Central memory CD4-positive, alpha-beta T cell (primary cell): ENCODE results near the gene TLCD5.
A peak's percentile ranks its signal among the peaks of the same experiment; 100 is the strongest.

Experiments
- DNase-seq: peaks from one replicate; pipeline ENCODE4 v3.0.0; 2022
- total RNA-seq, 3 experiments: gene quantifications; one replicate each; lab custom pipeline; 2026; lab: John Stamatoyannopoulos, UW

TLCD5 gene
- 0 to 0.49 (median 0.16) reads per million in 3 experiments for total RNA-seq

DNA sequence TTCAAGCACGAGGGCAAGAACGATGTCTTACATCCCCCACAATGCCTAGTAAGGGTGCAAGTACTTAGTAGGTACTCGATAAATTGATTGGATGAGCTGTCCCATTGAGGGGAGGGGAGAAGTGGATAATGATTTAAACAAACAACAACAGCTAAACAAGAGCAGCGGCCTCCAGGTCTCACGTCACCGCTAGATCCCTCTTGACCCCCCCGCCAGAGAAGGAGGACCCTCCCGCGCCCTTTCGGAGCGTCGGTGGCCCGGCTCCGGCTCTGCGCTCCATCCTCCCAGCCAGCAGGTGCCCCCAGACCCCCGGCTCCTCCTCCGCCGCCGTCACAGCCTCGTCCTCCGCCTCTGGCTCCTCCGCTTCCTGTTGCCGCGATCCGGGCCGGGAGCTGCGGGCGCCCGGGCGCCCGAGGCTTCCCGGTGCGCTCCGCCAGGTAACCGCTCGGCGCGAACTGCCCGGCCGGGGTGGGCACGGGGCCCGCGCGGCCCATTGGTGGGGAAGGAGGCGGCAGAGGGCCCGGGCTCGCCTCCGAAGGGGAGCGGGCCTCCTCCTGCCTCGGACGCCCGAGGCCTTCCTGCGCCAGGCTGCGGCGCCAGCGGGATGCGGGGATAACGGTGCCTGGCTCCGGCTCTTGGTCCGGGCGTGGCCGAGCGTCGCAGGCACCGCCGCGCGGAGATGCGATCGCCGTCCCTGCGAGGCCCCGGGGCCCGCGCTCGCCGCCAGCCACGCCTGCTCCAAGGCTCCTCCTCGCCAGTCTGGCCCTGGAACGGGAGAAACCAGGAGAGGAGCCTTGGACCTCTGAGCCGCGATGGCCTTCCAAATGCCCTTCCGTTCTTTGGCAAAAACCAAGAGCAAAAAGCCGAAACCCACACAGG is at the start of gene TLCD5:
TSS of gene TLCD5 (plus strand) at position 368 of the 879 bp plus-strand sequence. CDS start 2,143 bp downstream, outside the sequence.
- peak; percentile 20 for DNase-seq

DNA sequence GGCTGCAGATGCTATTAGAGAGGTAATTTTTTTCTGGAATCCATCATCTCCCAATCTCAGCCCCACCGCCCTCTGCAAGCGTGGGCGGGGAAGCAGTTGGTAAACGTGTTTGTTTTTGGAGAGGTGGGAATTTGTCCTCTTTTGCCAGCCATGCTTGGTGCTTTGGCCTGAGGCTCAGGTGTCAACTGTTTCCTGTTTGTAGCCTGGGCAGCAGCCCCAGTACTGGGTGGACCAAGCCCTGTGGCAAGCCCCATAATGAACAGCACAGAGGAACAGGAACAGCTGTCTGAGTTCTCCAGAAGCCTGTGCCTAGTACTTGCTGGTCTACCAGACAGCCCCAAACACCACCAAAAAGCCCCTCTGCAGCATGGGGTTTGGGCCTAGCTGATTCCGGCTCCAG is 45.6 kb upstream of the TLCD5 start:
- DNase-seq, result no peak

DNA sequence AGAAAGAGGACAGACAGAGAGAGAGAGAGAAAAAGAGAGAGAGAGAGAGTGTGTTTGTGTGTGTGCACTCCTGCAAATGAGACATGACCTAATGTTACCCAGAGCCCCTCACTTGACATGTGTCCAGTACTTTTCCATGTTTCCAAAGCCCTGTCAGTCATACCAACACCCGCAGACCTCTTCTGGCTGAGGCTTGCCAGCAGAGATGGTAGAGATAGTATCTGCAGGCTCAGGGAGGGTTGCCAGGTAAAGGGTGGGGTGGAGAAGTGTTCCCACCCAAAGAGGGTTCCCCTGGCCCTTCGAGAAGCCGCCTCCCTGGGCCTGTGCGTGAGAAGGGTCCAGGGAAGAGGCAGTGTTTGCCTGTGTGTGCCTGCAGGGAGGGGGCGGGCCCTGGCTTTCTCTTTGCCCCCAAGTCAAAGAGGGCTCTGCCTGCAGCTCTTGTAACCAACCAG is 44.5 kb upstream of the TLCD5 start:
- DNase-seq, result no peak

DNA sequence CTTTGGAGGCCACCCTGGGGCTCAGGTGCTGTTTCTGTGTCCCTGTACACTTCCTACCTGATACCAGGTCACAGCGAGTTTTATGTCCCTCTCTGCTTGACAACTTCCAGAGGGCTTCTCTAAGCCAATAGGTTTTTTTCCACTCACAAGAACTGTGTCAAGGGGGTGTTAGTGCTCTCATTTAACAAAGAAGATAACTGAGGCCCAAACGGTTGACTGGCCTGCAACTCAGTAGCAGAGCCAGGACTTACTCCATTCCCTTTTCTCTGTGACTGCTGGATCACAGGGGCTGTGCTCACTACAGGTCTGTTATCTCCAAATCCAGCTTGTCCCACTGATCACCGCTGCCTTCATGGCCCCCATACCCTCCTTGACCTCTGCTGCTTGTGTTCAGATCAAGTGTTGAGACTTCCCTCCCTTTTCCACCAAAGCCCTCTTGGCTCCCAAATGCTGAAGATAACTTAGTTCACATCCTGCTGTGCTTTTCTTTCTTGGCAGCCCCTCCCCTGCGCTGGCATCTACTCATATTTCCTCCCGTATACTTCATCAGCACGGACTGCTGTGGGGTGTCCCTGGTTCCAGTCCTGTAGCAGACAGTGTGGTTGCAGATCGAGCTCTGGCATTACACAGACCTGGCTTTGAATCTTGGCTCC is 43.8 kb upstream of the TLCD5 start:
- no peak for DNase-seq

DNA sequence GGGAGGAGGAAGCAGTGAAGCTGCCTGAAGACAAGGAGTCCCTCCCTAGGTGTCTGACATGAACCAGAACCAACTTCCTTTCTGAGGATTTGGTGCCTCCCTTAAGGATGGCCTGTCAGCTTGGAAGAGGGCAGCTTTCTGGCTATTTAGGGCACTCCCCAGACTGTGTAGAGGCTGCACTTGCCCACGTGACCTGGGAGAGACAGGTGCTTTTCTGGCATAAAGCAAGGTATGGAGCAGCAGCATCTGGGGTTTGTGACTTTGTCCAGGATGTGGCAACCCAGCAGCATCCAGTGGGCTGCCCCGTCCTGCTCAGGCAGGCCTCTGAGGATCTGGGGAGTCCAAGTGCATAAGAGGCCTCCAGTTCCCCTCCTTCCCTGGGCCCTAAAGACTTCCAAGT is 42.0 kb upstream of the TLCD5 start:
- no peak for DNase-seq

DNA sequence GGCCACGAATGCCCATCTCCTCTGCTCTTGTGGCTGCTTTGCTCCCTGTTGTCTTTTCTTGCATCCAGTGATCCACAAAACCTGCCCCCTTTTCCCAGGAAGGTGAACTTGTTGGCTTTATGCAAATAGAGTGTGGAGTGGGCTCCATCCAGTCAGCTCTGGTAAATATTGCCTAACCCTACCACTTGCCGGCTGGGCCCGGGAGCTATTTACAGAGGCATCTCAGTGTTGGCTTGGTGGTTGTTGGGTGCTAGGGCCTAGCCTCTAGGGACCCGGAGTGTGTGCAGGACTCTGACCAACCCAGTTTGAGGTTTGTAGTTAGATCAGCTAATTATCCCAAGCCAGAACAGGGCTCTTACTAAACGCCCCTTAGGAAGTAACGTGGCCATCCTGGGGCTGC is 40.8 kb upstream of the TLCD5 start:
- no peak for DNase-seq

DNA sequence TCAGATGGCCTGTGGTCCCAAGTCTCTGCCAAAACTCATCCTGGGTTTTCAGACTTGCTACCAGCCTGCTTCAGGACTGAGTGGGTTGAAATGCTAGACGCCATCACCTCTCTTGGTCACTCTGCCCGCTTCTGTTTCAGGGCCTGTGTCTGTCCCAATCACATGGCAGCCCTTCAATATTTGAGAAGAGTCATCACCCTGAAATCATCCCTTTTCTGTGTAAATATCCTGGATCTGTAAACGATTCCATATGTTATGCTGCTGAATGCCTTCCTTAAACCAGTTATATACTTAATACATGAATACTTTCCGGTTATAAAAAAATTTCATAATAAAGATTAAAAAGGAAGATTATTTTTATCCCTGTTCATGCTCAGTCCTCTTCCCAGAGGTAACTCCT is 39.8 kb upstream of the TLCD5 start:
- no peak for DNase-seq

DNA sequence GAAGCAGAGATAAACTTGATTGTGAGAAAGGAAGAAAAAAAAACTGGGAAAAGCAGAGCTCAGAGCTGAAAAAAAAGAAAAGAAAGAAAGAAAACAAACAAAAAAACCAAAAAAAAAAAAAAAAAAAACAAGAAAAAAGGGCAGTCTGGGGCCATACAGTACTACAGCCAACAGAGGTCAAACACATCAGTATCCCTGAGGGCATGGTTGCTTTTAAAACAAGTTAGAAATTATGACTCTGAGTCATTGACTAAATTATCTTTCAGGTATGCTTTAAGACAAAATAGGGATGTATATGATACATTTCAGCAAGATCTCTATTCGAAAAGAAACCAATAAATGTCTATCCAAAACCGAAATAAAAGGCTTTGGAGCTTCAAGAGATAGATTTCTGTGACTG is 37.1 kb upstream of the TLCD5 start:
- no peak for DNase-seq

DNA sequence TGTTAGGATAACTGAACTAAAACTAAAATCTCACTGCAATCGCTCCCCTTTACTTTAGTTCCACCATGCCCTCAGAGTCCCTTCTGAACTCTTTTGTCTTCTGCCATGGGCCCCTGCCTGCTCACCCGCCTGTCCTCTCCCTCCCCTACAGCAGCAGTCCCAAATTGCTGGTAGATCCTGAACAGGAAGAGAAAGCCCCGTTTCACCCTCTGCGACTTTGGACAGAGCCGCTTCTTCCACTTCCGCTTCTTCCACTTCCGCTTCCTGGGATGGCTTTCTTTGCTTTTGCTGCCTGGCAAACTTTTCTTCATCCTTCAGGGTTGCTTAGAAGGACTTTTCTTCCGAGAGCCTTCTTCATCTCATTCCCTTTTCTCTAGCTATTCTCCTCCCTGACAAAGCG is 35.7 kb upstream of the TLCD5 start:
- no peak for DNase-seq

DNA sequence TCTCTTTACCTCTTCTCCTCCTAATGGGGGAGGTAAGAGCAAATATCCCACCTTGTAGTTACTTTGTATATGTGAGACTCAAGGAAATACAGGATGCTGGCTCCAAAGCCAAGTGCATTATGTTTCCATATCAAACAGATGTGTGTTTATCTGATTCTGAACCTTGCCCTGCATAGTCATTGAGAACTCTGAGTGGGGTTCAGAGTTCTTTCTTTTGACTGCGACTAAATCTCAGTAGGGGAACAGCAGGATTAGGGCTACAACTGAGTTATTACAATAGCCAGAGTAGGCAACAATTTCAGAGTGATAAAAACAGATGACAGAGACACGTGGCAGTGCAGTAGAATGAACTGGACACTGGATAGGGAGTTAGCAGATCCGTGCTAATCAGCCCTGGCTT is 34.1 kb upstream of the TLCD5 start:
- DNase-seq, result no peak

DNA sequence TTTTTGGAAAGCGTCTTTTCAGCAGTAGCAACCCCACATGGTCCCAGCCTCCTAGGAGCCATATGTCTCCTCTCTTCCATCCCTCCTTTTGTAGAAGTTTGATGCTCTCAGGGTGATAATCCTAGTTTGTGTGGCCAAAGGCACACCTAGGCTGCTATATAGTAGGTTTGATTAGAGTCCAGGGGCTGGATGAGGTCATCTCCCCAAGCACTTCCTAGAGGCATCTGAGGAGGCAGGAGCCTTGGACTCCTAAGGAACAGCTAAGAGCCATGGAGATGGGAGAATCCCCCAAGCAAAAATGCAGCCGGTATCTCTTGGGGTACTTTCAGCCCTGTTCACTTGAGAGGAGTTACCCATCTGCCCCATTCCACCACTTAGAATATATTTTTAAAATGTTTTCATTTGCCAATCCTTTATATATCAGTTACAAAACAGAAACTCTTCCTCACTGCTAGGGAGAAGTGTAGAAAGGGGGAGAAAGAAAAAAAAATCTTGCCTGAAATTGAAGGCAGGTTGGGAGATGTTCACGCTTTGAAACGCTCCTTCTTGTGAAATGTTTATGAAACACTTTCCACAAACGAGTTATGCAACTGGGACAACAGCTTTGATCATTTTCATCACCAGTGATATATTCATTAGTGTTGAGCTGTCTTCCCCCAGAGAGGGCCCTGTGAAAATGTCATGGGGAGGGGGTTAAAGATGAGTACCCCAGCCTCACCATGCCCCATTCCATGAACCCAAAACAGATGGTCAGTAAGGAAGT is 31.9 kb upstream of the TLCD5 start:
- no peak for DNase-seq

DNA sequence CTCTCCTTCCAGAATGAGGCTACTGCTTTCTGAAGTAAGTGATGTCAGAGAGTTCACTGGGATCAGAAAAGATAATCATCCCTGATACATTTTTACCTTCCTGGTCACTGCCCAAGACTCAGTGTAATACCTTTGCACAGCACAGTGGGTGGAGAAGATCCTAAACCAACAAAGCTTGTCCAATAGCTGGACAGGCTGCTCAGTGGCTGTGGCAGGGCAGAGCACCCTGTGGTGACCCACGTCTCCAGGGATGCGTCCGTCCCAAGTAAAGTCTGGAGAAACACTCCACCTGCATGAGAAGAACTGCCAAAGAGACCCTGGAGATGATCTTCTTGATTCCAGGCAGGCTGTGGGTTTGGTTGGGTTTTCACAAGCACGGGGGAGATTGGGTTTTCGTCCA is 31.0 kb upstream of the TLCD5 start:
- no peak for DNase-seq

DNA sequence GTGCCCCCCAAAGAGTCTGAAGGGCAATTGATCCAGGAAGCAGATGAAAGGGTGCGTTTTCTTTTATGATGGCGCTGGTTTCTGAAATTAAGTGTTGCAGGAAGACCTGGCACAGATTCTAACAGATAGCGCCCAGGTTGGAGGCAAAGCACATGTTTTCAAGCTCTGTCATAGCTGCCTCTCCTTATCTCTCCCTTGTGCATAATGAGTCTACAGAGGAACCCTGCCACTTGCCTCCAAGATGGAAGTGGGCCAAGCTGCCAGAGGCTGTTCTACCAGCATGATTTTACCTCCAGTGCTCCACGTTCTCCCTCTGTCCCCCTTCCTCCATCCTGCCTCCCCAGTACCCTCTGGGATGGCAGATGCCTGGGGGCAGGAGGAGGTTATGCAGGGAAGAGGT is 30.0 kb upstream of the TLCD5 start:
- no peak for DNase-seq

DNA sequence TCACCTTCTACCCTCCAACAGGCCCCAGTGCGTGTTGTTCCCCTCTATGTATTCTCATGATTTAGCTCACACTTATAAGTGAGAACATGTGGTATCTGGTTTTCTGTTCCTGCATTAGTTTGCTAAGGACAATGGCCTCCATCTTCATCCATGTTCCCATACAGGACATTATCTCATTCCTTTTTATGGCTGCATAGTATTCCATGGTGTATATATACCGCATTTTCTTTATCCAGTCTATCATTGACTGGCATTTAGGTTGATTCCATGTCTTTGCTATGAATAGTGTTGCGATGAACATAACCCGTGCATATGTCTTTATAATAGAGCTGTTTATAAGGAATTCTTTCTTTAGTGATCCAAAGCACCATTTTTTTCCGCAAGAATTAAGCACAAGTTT is 28.5 kb upstream of the TLCD5 start:
- DNase-seq, result no peak

DNA sequence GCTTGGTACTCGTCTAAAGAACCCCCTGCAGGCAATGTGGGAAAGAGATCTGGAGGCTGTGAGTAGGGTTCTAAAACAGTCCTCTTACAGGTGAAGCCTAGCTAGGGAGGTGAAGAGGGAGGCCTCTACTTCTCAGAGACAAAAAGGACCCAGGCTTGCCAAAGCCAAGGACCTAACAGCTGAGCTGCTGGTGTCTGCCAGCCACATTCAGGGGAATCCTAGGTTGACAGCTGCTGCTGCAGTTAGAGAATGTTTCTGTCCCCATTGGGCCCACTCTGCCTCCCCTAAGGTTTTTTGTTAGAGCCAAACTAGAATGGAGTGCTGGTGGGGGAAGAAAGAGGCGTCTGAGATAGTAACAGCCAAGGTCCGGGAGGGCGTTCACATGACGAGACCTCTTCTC is 26.6 kb upstream of the TLCD5 start:
- DNase-seq, result no peak

DNA sequence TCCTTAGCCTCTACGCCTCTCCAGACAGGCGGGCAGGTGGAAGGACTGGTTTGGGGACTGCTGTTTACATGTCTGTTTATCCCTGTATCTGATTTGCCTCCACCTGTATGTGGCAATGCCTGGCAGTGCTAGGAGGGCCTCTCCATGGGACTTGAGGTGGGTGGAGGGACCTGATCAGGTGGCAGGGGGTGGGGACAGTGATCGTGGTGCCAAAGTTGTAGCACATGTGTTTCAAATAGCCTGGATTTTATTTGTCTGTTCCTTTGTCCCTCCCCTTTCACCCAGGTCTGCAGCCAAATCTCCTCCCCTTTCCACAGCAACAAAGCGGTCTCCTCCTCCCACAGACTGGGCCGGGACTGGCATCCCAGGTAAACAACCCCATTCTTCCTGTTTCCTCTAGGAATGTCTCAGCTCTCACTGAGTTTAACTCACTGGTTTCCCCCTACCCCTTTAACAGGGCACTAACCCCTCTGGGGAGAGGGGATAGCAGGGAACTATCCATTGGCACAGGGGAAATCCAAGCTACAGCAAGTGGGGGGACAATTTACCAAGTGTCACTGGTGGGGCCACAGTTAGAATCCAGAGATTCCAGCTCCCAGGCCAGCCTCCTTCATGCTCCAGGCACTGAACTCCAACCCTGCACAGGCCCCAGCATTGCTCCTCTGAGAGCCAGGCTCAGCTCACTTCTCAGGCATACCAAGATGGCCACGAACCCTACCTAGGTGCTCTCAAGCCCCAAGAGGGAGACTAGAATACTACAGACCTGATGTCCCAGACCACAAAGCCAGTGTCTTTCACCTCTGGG is 22.9 kb upstream of the TLCD5 start:
- no peak for DNase-seq

DNA sequence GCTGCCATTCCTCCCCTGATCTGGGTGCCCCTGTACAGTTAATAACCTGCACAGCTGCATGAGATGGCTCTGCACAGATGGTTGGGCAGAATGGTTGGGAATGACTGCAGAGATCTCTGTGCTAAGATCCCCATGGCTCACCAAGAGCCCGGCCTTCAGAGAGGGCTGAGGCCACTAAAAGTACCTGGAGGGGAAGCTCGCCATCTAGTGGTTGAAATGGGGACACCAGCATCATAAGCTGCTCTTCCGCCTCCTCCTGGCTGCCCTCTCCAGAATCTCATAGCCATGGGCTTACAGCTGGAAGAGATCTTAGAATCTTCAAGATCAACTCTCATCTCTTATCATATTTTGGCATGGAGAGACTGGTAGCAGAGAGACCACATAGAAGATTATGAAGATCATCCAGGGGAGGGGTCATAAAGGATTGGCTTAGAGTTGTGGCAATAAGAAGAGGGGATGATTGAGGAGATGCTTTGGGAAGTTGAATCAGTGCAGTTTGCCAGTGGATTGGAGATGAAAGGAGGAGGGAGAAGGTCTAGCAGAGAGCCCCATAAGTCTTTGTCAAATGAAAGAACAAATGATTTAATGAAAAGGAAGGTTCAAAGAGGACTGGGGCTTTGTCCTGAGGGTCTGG is 22.0 kb upstream of the TLCD5 start:
- peak; percentile 25 for DNase-seq

DNA sequence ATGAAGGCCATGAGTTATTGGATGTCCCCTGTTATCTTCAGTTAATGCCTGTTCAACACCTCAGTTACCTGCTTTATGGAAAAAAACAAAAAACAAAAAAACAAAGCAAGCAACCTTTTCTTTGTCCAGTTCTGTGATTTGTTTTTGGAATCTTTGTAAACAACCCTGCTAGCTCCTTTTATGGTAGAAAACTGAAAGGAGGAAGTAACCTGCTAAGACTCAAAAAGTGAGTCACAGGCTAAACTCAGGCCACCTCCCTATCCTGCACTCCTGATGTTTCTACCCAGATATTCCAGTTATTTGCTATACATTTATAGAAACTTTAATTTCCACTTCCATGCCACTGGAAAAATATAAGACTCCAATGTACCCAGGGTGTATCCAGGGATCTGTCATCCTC is 20.6 kb upstream of the TLCD5 start:
- DNase-seq, result no peak

DNA sequence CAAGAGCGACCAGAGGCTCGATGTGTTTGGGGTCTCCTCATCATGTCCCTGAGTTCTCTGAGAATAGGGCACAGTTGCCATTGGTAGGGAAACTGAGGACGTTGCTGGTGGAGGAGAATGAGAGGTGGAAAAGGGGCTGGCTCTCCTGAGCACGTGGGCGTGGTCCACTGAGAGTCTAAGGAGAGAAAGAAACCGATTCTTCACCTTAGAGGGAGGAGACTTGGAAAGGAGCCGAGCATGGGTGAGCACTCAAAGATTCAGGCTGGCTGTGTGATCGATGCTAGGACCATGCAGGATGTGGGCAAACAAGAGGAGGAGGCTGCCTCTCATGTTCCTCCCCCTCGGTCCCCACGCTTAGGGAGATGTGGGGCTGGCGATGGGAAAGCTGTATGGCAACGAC is 19.8 kb upstream of the TLCD5 start:
- no peak for DNase-seq

DNA sequence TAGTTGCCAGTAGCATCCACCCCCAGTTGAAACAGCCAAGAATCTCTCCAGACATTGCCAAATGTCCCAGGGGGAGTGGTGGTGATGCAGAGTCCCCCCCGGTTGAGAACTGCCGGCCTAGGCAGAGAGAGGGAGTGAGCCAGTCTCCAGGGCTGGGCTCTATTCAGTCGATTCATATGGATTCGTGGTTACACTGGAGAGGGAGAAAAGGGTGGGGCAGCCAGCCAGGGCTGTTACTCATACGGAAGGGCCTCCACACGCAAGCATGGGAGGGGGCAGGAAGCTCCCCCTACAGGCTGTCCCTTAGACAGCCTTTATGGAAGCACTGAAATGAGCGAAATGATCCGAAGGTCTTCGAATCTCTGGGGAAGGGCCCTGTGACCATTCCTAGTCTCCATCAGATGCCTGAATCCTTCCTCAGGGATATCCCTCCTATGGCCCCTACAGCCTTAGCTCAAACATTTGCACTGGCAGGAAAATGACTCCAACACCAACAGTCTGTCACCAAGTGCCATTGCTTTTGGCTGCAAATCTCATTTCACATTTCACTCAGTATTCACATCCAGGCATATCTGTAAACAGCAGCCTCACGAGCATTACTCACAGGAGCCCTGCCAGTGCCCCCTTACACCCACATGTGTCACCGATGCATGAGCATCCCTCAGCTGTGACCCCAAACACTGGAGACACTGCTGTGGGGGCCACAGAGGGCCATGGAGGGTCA is 18.4 kb upstream of the TLCD5 start:
- no peak for DNase-seq

DNA sequence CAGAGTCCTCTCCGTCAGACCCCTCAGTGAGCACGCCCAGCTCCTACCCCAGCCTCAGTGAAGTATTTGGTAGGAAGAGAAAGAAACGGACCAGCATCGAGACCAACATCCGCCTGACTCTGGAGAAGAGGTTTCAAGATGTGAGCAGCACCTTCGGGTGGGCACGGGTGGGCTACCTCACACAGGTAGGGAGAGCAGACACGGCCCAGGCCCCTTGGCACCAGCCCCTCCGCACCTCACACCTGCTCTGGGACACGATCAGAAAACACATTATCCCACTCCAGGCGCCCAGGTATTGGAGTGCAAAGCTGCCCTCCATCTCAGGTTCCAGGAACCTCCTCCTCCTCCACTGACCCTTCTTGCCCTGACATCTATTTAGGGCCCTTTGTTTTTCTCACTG is 17.6 kb upstream of the TLCD5 start:
- DNase-seq, result no peak
